Testis (tissue), 3 donors: ENCODE results near the gene SEC22A. TPM values are rescaled to one million over a fixed set of nuclear protein-coding genes. Genes with fewer than 3 reads are reported as not detected.
"Not testable (repeated sequence)": the region's sequence is repeated elsewhere in the genome, so short reads cannot be mapped to it uniquely, and the experiment has no call there.

Experiments used
- DNase-seq: peaks from one replicate; pipeline ENCODE4 v3.0.0-alpha.2; 2019
- H3K27ac ChIP-seq, 2 donors: fragments of 200-600 bp; sonication (generic); one replicate each; pipeline ENCODE4 v1.5.1; 2019
- H3K27me3 ChIP-seq: fragments of 200-600 bp; sonication (generic); one replicate; pipeline ENCODE4 v1.5.1; 2019
- H3K36me3 ChIP-seq: fragments of 200-600 bp; sonication (generic); one replicate; pipeline ENCODE4 v1.5.1; 2017; ENCODE audit warnings: low read depth; ENCODE audit errors: missing control alignments
- H3K4me1 ChIP-seq: fragments of 200-600 bp; sonication (generic); one replicate; pipeline ENCODE4 v1.5.1; 2019
- H3K4me3 ChIP-seq, 2 donors: fragments of 200-600 bp; sonication (generic); one replicate each; pipeline ENCODE4 v1.5.1; 2017 to 2019
- H3K9me3 ChIP-seq: fragments of 200-600 bp; sonication (generic); one replicate; pipeline ENCODE4 v1.5.1; 2017
- CTCF ChIP-seq, 3 experiments: fragments of 450-650 bp in 2 of 3; fragments of 200-600 bp in 1 of 3; sonication (generic) in 1 of 3; IDR thresholded peaks; one replicate each; pipeline ENCODE4 v1.5.1; 2016 to 2019; ENCODE audit warnings: antibody characterized with exemption in 3 of 3, mild to moderate bottlenecking in 2 of 3, moderate library complexity in 1 of 3
- POLR2A ChIP-seq: fragments of 450-650 bp; IDR thresholded peaks from one replicate; pipeline ENCODE4 v1.6.1; 2017; ENCODE audit warnings: antibody characterized with exemption, mild to moderate bottlenecking, moderate library complexity
- WGBS, 2 donors: methylation state at CpG; one replicate each; pipeline ENCODE4 v1.1.5; 2018; 5-methylcytosine and 5-hydroxymethylcytosine counted together
- intact Hi-C: fragments of 100-400 bp; cut with DNase I; formaldehyde crosslinking; loops from one replicate; pipeline ENCODE4 v1.15.1; 2023; ENCODE audit warnings: low total_unique reads
- polyA plus RNA-seq: library from polyadenylated mRNA; stranded (reverse); fragments of 350-450 nt; fragmentation: Illumina TruSeq; extraction: RNeasy Lipid Tissue Mini Kit (QIAGEN cat#74804); gene quantifications from one replicate; pipeline ENCODE4 v1.2.3, GENCODE V29; 2014; ENCODE audit warnings: low read depth, low replicate concordance; ENCODE audit not compliant: insufficient read depth
- total RNA-seq, 2 donors: library from RNA; depleted of rRNA; stranded (reverse); fragments of >200 nt; gene quantifications; one replicate each; pipeline ENCODE4 v1.2.3, GENCODE V29; 2016

Gene SEC22A
- total and polyA plus RNA-seq, 3 donors from 2014 or later, result 52.0 to 59.6 (median 58.8) TPM

DNA sequence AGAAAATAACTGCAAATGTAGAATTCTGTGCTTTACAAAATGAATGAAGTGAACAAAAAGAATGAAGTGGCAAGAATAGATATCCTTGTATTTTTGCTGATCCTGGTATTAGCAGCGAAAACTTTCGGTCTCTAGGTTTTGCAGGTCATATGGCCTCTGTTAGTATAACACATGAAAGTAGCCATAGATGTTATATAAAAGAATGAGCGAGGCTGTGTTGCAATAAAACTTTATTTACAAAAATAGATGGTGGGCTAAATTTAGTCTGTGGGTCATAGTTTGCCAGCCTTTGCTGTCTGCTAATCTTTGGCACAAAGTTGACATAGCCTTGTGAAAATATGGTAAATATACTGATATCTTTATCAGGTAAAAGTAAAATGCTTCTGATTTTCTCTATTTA is 35.2 kb downstream of the SEC22A start:
- intact Hi-C loops, result no loop called here
- no peaks in the 10 kb centered on the region for H3K27me3 ChIP-seq
- no peak overlapping the region for H3K4me3 ChIP-seq
- H3K27ac ChIP-seq, result no peak overlapping the region
- TF ChIP-seq POLR2A (no peak), CTCF (IDR thresholded peaks at IDR 0.05) (no peak)
- 97% methylated on average over 3 of the region's 3 CpGs for WGBS, 2 donors
- no peaks in the 10 kb centered on the region for H3K36me3 ChIP-seq
- no peak for DNase-seq
- no peaks in the 10 kb centered on the region for H3K4me1 ChIP-seq
- H3K9me3 ChIP-seq, result no peaks in the 10 kb centered on the region

- H3K4me3 ChIP-seq, H3K36me3 ChIP-seq, H3K4me1 ChIP-seq, DNase-seq, H3K27ac ChIP-seq, H3K9me3 ChIP-seq, H3K27me3 ChIP-seq, intact Hi-C loops: not testable (repeated sequence)
- WGBS, 2 donors, result 88 to 95% methylated on average over 2 of the region's 2 CpGs
Observed at GRCh38 chr3:123239186-123239585, 37.4 kb downstream of the SEC22A start.

GRCh38 chr3:123239756-123240155 is 38.0 kb downstream of the SEC22A start:
- no peaks in the 10 kb centered on the region for H3K27me3 ChIP-seq
- no peaks in the 10 kb centered on the region for H3K36me3 ChIP-seq
- intact Hi-C loops, result no loop called here
- no peaks in the 10 kb centered on the region for H3K4me1 ChIP-seq
- DNase-seq, result no peak
- no peak overlapping the region for H3K4me3 ChIP-seq
- no peak for TF ChIP-seq CTCF (IDR thresholded peaks at IDR 0.05)
- TF ChIP-seq POLR2A, result no peak
- H3K9me3 ChIP-seq, result no peaks in the 10 kb centered on the region
- 95 to 100% methylated on average over 1 of the region's 1 CpG for WGBS, 2 donors
- no peak overlapping the region for H3K27ac ChIP-seq

- intact Hi-C loops, result no loop called here
- 72 to 80% methylated on average over 4 of the region's 4 CpGs for WGBS, 2 donors
- Histone ChIP-seq H3K4me1 (peaks cover 6% of the 10 kb centered on the region), H3K9me3 (no peaks in the 10 kb centered on the region), H3K4me3 (no peak overlapping the region), H3K27me3 (no peaks in the 10 kb centered on the region), H3K36me3 (no peaks in the 10 kb centered on the region), H3K27ac (no peak overlapping the region)
- no peak for TF ChIP-seq CTCF (IDR thresholded peaks at IDR 0.05)
- TF ChIP-seq POLR2A, result no peak
- no peak for DNase-seq
Observed at GRCh38 chr3:123244128-123244527, 42.4 kb downstream of the SEC22A start.

GRCh38 chr3:123246866-123247265 is 45.1 kb downstream of the SEC22A start:
- Histone ChIP-seq H3K4me3 (no peak overlapping the region), H3K9me3 (no peaks in the 10 kb centered on the region), H3K27me3 (no peaks in the 10 kb centered on the region), H3K4me1 (peaks cover 6% of the 10 kb centered on the region), H3K27ac (no peak overlapping the region), H3K36me3 (no peaks in the 10 kb centered on the region)
- DNase-seq, result peak; percentile 37
- 35 to 54% methylated on average over 3 of the region's 3 CpGs for WGBS, 2 donors
- intact Hi-C loops, result no loop called here
- TF ChIP-seq CTCF (IDR thresholded peaks at IDR 0.05) (no peak), POLR2A (no peak)
